ENCODE measurements around the gene DOCK7.

- TF ChIP-seq CTCF (conservative IDR thresholded peaks at IDR 0.05; ENCODE audit: low read depth, low read length), result no peak
- no peak for TF ChIP-seq EZH2 (IDR thresholded peaks at IDR 0.05; ENCODE audit: borderline replicate concordance, low read depth, low read length, poor library complexity, severe bottlenecking)
Observed at GRCh38 chr1:62500210-62500609, 188.0 kb downstream of the DOCK7 start.
